BJ (cell line): Measurements from ENCODE around the gene SCO1. TPM values are rescaled to one million over a fixed set of nuclear protein-coding genes. Genes with fewer than 3 reads are reported as not detected.
"Not testable (repeated sequence)": the region's sequence is repeated elsewhere in the genome, so short reads cannot be mapped to it uniquely, and the experiment has no call there.

Experiments used
- CTCF ChIA-PET: fragments of 350-600 bp; formaldehyde crosslinking; extraction: SDS; loops from one replicate; lab custom pipeline; 2021; ENCODE audit warnings: antibody characterized with exemption, inconsistent platforms; lab: Yijun Ruan, JAX
- POLR2A ChIA-PET: fragments of 300-600 bp; sonication (Branson Sonifier 250); formaldehyde crosslinking; extraction: SDS; loops from one replicate; lab custom pipeline; 2021; ENCODE audit warnings: antibody characterized with exemption; lab: Charles Lee
- DNase-seq: peaks from one replicate; pipeline ENCODE4 v3.0.0-alpha.2; 2011; ENCODE audit warnings: low read depth
- H3K27me3 ChIP-seq: 2 replicates; pipeline ENCODE4 v1.6.0; 2011; ENCODE audit warnings: low read length; ENCODE audit not compliant: control insufficient read depth, insufficient read depth
- H3K36me3 ChIP-seq: 2 replicates; pipeline ENCODE4 v1.5.1; 2011; ENCODE audit warnings: low read length; ENCODE audit not compliant: control insufficient read depth, insufficient read depth
- H3K4me3 ChIP-seq: 2 replicates; pipeline ENCODE4 v1.5.1; 2011; ENCODE audit warnings: low read depth, mild to moderate bottlenecking, control low read depth, low read length
- polyA plus RNA-seq: library from polyadenylated mRNA; depleted of rRNA; stranded (reverse); fragments of >200 nt; gene quantifications from 2 replicates; pipeline ENCODE4 v1.2.3, GENCODE V29; 2011
- TF ChIP-seq, protein P1 (sequence below): IDR thresholded peaks from 2 replicates; pipeline ENCODE4 v1.5.1; 2011; ENCODE audit warnings: low read depth, mild to moderate bottlenecking, control low read depth, inconsistent platforms, low read length, moderate library complexity; ENCODE audit not compliant: insufficient read depth

Gene SCO1
- polyA plus RNA-seq, 1 experiment, result 21.7 TPM

DNA sequence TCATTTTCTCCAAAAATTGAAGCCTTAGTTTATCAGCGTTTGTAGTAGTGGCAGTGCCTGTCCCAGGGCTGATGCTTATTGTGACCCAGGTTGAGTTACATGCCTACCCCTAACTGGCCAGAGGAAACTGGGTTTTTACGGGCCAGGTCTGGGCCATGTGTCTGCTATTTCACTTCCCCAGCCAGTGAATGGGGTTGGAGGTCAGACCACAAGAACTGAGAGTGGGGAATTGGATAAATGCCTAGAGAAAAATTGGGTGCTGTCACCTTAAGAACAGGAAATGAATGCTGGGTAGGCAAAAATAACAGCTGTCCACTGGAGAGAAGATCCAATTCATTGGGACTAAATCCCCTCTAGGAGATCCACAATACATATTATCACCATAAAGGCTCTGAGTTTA, 5.2 kb upstream of the SCO1 start:
- CTCF ChIA-PET, result interaction anchor here (1.0 to 2.7 kb wide), 3 partner anchors 16 to 70 kb away, joined by 3 to 14 read pairs (median 4); no protein-coding TSS in a partner anchor
- Histone ChIP-seq H3K27me3 (no peaks in the 10 kb centered on the region), H3K36me3 (peaks cover 7% of the 10 kb centered on the region), H3K4me3 (no peak overlapping the region)
- DNase-seq, result no peak
- TF ChIP-seq, protein P1, sequence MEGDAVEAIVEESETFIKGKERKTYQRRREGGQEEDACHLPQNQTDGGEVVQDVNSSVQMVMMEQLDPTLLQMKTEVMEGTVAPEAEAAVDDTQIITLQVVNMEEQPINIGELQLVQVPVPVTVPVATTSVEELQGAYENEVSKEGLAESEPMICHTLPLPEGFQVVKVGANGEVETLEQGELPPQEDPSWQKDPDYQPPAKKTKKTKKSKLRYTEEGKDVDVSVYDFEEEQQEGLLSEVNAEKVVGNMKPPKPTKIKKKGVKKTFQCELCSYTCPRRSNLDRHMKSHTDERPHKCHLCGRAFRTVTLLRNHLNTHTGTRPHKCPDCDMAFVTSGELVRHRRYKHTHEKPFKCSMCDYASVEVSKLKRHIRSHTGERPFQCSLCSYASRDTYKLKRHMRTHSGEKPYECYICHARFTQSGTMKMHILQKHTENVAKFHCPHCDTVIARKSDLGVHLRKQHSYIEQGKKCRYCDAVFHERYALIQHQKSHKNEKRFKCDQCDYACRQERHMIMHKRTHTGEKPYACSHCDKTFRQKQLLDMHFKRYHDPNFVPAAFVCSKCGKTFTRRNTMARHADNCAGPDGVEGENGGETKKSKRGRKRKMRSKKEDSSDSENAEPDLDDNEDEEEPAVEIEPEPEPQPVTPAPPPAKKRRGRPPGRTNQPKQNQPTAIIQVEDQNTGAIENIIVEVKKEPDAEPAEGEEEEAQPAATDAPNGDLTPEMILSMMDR, result no peak
- POLR2A ChIA-PET, result no interaction called here

DNA sequence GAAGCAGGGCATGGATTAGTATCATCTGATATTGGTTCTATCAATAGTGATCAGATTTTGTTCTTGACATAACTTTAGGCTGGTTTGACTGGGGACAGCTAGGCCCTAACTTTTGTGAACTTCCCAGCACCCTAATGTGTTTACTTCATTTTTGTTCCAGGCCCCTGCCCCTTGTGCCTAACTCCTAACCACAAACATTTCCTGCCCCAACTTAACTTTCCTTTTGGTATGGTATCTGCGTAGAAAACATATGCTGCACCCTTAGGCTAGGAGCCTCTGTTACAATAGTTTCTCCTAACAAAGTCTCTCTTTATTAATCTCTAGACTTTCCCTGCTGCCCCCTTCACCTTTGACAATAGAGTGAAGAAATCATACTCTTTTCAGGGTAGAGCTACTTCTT, 2.5 kb upstream of the SCO1 start:
- TF ChIP-seq, protein P1, result no peak
- POLR2A ChIA-PET, result no interaction called here

DNA sequence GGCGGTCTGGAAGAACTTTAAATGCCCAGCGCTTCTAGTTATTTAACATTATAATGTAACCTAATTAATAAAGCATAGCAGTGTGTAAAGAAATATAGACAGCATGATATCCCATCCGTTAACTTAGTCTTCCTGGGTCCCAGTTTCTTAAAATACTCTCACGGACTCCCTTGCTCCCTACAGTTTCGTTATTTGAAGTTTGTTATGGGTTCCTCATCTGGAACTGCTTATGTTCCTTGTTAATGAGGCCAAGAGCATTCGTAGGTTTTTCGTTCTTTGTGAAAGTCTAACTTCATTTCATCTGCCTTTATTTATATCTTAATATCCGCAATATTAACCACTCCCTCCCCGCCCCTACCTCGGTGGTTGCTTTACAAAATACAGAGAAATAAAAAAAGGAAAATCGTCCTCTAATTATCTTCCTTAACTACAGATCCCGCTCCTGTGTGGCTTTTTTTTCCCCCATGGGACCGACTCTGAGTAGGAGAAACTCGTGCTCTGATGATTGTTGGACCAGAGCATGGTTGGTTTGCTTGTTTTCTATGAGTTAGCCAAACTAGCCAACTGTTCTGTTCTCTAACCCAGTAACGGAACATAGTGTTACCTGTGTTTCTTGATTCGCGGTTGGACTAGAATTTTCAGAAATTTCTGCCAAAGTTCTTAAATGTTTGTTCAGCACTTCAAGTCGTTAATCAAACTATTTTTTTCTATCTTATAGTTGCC, 924 bp upstream of the SCO1 start:
- ChIA-PET CTCF (no interaction called here), POLR2A (no interaction called here)
- Histone ChIP-seq H3K27me3 (no peaks in the 10 kb centered on the region), H3K36me3 (no peaks in the 10 kb centered on the region; the same call in 1 of the 2 replicates), H3K4me3 (peak overlapping the region; percentile 97)
- TF ChIP-seq, protein P1, result no peak
- no peak for DNase-seq

More for the DNA sequence above, 2.5 kb upstream of the SCO1 start:
- H3K27me3 ChIP-seq, result no peaks in the 10 kb centered on the region
- DNase-seq, result no peak
- CTCF ChIA-PET, result no interaction called here
- H3K4me3 ChIP-seq, result no peak overlapping the region
- H3K36me3 ChIP-seq, result no peaks in the 10 kb centered on the region

DNA sequence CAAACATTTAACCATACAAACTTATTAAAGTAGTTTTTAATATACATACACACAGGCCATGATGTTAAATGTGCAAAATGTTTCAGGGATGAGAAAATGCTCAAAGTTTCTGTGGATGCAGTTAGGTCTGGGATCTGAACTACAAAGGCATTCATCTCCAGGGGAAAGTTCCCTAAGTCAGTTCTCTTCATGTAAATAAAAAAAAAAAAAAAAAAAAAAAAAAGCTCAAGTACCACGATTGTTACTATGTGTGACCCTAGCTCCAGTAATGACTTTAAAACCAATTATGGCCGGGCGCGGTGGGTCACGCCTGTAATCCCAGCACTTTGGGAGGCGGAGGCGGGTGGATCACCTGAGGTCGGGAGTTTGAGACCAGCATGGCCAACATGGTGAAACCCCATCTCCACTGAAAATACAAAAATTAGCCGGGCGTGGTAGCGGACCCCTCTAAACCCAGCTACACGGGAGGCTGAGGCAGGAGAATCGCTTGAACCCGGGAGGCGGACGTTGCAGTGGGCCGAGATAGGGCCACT, 1.4 kb downstream of the SCO1 start:
- not testable (repeated sequence) for H3K36me3 ChIP-seq, DNase-seq
- CTCF ChIA-PET, result interaction anchor here (0.8 to 3.9 kb wide), 5 partner anchors 12 to 149 kb away, joined by 3 to 18 read pairs (median 3); no protein-coding TSS in a partner anchor

DNA sequence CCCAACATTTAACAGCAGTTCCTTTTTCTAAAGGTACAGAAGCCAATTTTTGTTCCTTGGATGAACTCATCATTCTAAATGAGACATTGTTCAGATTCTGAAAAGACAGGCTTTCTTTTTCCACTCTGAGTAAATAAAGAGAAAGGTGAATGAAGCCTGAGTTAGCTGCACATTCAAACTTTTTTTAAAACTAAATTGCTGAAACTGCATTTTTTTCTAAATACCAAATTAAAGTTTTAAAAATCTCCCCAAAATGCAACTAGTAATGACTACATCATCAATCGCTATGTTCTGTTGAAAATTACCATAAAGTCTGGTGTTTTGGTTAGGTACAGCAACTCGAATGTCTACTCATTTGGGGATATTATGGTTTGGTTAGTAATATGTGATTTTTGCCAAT, 9.8 kb downstream of the SCO1 start:
- Histone ChIP-seq H3K4me3 (no peak overlapping the region), H3K36me3 (peaks cover 8% of the 10 kb centered on the region), H3K27me3 (no peaks in the 10 kb centered on the region)
- ChIA-PET POLR2A (no interaction called here), CTCF (interaction anchor here (0.6 to 2.2 kb wide), 3 partner anchors 12 to 41 kb away, joined by 3 to 7 read pairs (median 6); no protein-coding TSS in a partner anchor)
- DNase-seq, result no peak
- TF ChIP-seq, protein P1, result no peak

More for the DNA sequence above, 1.4 kb downstream of the SCO1 start:
- H3K27me3 ChIP-seq, POLR2A ChIA-PET: not testable (repeated sequence)
- H3K4me3 ChIP-seq, result peak overlapping the region; percentile 97
